Breast epithelium (tissue), 4 donors: ENCODE data around the gene AGPAT3. TPM values are rescaled to one million over a fixed set of nuclear protein-coding genes. Genes with fewer than 3 reads are reported as not detected.

Experiments used
- DNase-seq, 2 donors: peaks; one replicate each; pipeline ENCODE4 v3.0.0-alpha.2; 2019; ENCODE audit warnings: low spot score in 2 of 2
- H3K27ac ChIP-seq, 2 donors: fragments of 200-600 bp; sonication (generic) in 1 of 2; one replicate each; pipeline ENCODE4 v1.5.1; 2016 to 2019; ENCODE audit warnings: mild to moderate bottlenecking in 1 of 2
- H3K27me3 ChIP-seq, 2 donors: fragments of 200-600 bp; sonication (generic) in 1 of 2; one replicate each; pipeline versions ENCODE4 v1.5.1 to v1.6.0; 2017 to 2019; ENCODE audit warnings: control low read depth in 1 of 2, mild to moderate bottlenecking in 1 of 2
- H3K36me3 ChIP-seq: fragments of 200-600 bp; one replicate; pipeline ENCODE4 v1.5.1; 2019
- H3K4me1 ChIP-seq, 2 donors: fragments of 200-600 bp; sonication (generic); one replicate each; pipeline ENCODE4 v1.5.1; 2016 to 2019; ENCODE audit warnings: control low read depth in 1 of 2
- H3K4me3 ChIP-seq, 3 donors: fragments of 200-600 bp; sonication (generic); 1 replicate in 2 of 3; 2 replicates in 1 of 3; pipeline ENCODE4 v1.5.1; 2016 to 2019; ENCODE audit warnings: mild to moderate bottlenecking in 3 of 3, moderate library complexity in 2 of 3
- H3K9me3 ChIP-seq, 2 donors: fragments of 200-600 bp; sonication (generic) in 1 of 2; one replicate each; pipeline ENCODE4 v1.5.1; 2016 to 2019; ENCODE audit warnings: control low read depth in 1 of 2
- POLR2A ChIP-seq: fragments of 450-650 bp; IDR thresholded peaks from one replicate; pipeline ENCODE4 v1.6.1; 2016; ENCODE audit warnings: antibody characterized with exemption, mild to moderate bottlenecking, moderate library complexity
- POLR2AphosphoS5 ChIP-seq, 3 donors: sonication (generic); formaldehyde crosslinking; IDR thresholded peaks; one replicate each; pipeline ENCODE4 v1.6.1; 2017; ENCODE audit warnings: antibody characterized with exemption in 3 of 3
- intact Hi-C: fragments of 100-400 bp; cut with DNase I; formaldehyde crosslinking; loops from one replicate; pipeline ENCODE4 v1.15.1; 2023; ENCODE audit warnings: low total_unique reads
- total RNA-seq, 3 donors: library from RNA; depleted of rRNA; stranded (reverse); fragments of >200 nt; gene quantifications; one replicate each; pipeline ENCODE4 v1.1.0, GENCODE V29; 2016
- TF ChIP-seq, protein P1 (sequence below), 3 donors: fragments of 450-650 bp; IDR thresholded peaks; one replicate each; pipeline ENCODE4 v1.5.1; 2016 to 2017; ENCODE audit warnings: antibody characterized with exemption in 3 of 3, mild to moderate bottlenecking in 3 of 3, moderate library complexity in 3 of 3

The AGPAT3 gene
- total RNA-seq, 3 donors from 2014 or later, result 27.2 to 35.8 (median 28.2) TPM

DNA sequence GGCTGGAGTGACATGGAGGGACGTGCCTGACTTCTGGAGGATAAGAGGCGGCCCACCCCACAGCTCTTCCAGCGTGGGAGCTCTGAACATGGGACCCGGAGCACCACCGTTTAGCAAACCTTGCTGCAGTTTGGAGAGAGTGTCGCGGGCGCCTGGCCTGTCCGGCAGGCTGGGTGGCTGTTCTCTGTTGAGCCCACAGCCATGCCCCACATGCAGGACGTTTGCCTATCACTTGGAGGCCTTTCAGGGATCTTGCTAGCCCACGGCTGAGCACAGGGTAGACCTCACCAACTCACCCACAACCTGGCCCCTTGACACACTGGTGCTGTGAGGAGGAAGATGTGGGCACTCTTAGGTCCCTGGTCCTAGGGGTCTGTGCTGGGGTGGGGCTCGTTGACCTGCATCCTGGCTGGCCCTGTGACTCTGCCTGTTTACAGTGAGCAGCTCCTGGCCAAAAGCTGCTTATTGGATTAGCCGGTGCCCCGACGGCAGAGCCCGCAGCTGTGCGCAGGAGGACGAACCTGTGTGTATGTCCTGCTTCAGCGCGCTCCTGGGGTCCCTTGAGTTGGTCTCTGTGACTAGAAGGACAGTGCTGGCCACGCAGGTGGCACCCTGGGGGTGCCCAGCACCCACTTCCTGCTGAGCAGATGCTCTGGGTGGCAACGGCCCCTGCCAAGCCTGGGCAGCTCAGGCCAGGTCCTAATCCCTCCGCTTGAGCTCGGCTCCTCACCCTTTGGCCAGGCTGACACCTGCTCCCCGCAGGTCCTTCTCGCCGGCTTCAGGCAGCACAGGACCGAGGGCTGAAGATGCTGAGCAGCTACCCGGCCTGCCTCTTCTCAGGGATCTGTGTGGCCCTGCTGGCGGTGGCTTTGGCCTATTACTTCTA is 74.7 kb downstream of the AGPAT3 start:
- Histone ChIP-seq H3K36me3 (no peaks in the 10 kb centered on the region), H3K4me3 (no peak overlapping the region), H3K4me1 (peaks cover 0 to 8% of the 10 kb centered on the region in 2 donors), H3K9me3 (no peaks in the 10 kb centered on the region), H3K27ac (no peak overlapping the region), H3K27me3 (no peaks in the 10 kb centered on the region)
- no peak for DNase-seq
- TF ChIP-seq, protein P1, sequence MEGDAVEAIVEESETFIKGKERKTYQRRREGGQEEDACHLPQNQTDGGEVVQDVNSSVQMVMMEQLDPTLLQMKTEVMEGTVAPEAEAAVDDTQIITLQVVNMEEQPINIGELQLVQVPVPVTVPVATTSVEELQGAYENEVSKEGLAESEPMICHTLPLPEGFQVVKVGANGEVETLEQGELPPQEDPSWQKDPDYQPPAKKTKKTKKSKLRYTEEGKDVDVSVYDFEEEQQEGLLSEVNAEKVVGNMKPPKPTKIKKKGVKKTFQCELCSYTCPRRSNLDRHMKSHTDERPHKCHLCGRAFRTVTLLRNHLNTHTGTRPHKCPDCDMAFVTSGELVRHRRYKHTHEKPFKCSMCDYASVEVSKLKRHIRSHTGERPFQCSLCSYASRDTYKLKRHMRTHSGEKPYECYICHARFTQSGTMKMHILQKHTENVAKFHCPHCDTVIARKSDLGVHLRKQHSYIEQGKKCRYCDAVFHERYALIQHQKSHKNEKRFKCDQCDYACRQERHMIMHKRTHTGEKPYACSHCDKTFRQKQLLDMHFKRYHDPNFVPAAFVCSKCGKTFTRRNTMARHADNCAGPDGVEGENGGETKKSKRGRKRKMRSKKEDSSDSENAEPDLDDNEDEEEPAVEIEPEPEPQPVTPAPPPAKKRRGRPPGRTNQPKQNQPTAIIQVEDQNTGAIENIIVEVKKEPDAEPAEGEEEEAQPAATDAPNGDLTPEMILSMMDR (IDR thresholded peaks at IDR 0.05), result no peak
- TF ChIP-seq POLR2AphosphoS5 (IDR thresholded peaks at IDR 0.05), result no peak
- no peak for TF ChIP-seq POLR2A
- intact Hi-C loops, result loop anchor here (5.0 kb wide), 1 partner anchor 72 kb away; the partner anchor contains the start of gene AGPAT3

DNA sequence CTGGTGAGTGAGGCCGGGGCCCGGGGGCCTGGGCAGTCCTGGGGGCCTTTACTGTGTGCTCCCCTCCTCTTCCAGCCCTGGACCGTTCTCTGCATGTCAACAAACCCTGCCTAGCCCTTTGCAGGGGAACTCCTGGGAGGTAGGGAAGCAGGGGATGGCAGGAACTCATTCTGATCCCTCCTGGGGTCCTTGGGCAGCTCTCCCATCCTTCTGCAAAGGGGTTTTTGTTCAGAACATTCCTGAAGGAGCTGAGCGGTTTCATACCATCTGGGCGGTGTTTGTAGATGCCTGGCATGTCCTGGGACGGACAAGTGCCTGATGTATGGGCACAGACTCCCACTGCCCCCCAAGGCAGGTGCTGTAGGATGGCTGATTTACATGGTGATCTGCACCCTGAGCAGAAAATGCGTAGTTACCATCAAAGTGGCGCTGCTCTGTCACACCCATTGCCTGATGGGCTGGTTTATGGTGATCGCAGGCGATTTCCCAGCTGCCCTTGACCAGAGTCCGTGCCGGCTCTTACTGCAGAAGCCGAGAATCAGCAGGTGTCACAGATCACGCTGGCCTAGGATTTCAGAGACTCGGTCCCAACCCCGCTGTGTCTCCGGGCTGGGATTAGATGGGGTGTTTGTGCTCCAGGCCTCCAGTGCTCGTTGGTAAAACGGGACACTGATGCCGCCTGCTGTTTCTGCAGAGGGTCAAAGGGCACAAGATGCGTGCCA is 75.5 kb downstream of the AGPAT3 start:
- no peaks in the 10 kb centered on the region for H3K36me3 ChIP-seq
- H3K4me1 ChIP-seq, result peaks cover 0 to 8% of the 10 kb centered on the region in 2 donors
- no peaks in the 10 kb centered on the region for H3K9me3 ChIP-seq
- DNase-seq, result no peak
- H3K4me3 ChIP-seq, result no peak overlapping the region
- no peak for TF ChIP-seq POLR2AphosphoS5 (IDR thresholded peaks at IDR 0.05)
- no peak for TF ChIP-seq POLR2A
- TF ChIP-seq, protein P1 (IDR thresholded peaks at IDR 0.05), result no peak
- no peaks in the 10 kb centered on the region for H3K27me3 ChIP-seq
- H3K27ac ChIP-seq, result no peak overlapping the region
- intact Hi-C loops, result no loop called here

DNA sequence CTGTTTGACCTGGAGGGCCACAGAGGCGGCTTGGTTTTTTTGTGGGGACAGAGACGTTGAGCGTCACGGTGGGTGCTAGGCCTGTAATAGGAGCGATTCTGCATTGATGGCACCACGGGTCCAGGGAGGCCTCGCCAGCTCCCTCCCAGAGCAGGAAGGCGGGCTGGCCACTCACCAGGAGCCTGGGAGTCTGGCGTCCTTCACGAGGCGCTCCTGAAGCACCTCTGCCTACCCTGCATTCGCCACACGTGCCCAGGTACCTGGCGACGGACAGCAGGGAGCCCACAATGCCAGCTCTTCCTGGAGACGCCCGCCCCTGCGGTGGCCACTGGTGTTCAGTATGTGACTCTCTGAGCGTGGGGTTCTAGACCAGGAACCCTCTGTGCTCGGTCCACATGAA is 77.2 kb downstream of the AGPAT3 start:
- intact Hi-C loops, result no loop called here
- no peaks in the 10 kb centered on the region for H3K9me3 ChIP-seq
- TF ChIP-seq, protein P1 (IDR thresholded peaks at IDR 0.05), result no peak
- TF ChIP-seq POLR2A (no peak), POLR2AphosphoS5 (IDR thresholded peaks at IDR 0.05) (no peak)

DNA sequence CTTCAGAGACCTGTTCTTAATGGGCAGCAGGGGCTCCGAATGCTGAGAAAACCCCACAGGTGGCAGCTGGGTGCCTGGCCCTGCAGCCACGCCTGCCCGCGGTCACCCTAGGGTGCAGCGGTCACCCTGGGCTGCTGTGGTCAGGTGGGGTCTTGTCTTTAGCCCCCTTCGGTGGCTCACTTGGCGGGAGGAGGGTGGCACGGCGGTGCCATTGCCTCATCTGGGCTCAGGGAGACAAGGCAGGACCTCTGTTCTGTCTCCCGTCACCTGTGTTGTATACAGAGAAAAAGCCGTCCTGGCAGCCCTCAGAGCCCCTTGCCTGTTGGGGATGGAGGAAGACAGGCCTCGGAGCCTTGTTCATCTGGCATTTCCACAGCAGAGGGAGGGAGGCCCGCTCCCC is 77.6 kb downstream of the AGPAT3 start:
- H3K4me1 ChIP-seq, result no peaks in the 10 kb centered on the region
- no peaks in the 10 kb centered on the region for H3K27me3 ChIP-seq
- H3K9me3 ChIP-seq, result no peaks in the 10 kb centered on the region
- intact Hi-C loops, result no loop called here
- no peak for TF ChIP-seq POLR2A
- TF ChIP-seq, protein P1 (IDR thresholded peaks at IDR 0.05), result no peak
- TF ChIP-seq POLR2AphosphoS5 (IDR thresholded peaks at IDR 0.05), result no peak
- H3K4me3 ChIP-seq, result no peak overlapping the region
- no peak for DNase-seq
- H3K36me3 ChIP-seq, result no peaks in the 10 kb centered on the region
- no peak overlapping the region for H3K27ac ChIP-seq

More for the DNA sequence above, 77.2 kb downstream of the AGPAT3 start:
- no peaks in the 10 kb centered on the region for H3K27me3 ChIP-seq
- no peak for DNase-seq
- no peak overlapping the region for H3K4me3 ChIP-seq
- H3K27ac ChIP-seq, result no peak overlapping the region
- H3K4me1 ChIP-seq, result no peaks in the 10 kb centered on the region
- H3K36me3 ChIP-seq, result no peaks in the 10 kb centered on the region
